MM.1S (cell line): ENCODE results near the gene OXLD1.

ENCODE experiments used
- DNase-seq: peaks from one replicate; pipeline ENCODE4 v3.0.0-alpha.2; 2015
- H2AFZ ChIP-seq: fragments of 300-600 bp; sonication (generic); 2 replicates; pipeline ENCODE4 v1.6.0; 2016; ENCODE audit warnings: antibody characterized with exemption, low read length
- H3F3A ChIP-seq: fragments of 300-600 bp; sonication (generic); 2 replicates; pipeline ENCODE4 v1.6.1; 2016; ENCODE audit warnings: mild to moderate bottlenecking, antibody characterized with exemption, low read length, moderate library complexity, mixed read lengths; ENCODE audit not compliant: insufficient read depth
- H3K27ac ChIP-seq: fragments of 300-600 bp; sonication (generic); 2 replicates; pipeline ENCODE4 v1.5.1; 2016; ENCODE audit warnings: mild to moderate bottlenecking, low read length
- H3K27me3 ChIP-seq: fragments of 300-600 bp; sonication (generic); replicated peaks from 2 replicates; pipeline ENCODE4 v1.6.0; 2016; ENCODE audit warnings: low read length; ENCODE audit not compliant: insufficient read depth
- H3K36me3 ChIP-seq: fragments of 300-600 bp; sonication (generic); replicated peaks from 2 replicates; pipeline ENCODE4 v1.6.1; 2016; ENCODE audit warnings: mild to moderate bottlenecking, low read length, mixed read lengths; ENCODE audit not compliant: insufficient read depth
- H3K4me1 ChIP-seq: fragments of 300-600 bp; sonication (generic); 2 replicates; pipeline ENCODE4 v1.6.1; 2016; ENCODE audit warnings: low read length, mixed read lengths
- H3K4me2 ChIP-seq: fragments of 300-600 bp; sonication (generic); 2 replicates; pipeline ENCODE4 v1.6.0; 2016; ENCODE audit warnings: low read depth, low read length
- H3K4me3 ChIP-seq: fragments of 300-600 bp; sonication (generic); 2 replicates; pipeline ENCODE4 v1.5.1; 2016; ENCODE audit warnings: low read length, mixed read lengths
- H3K79me2 ChIP-seq: fragments of 300-600 bp; sonication (generic); 2 replicates; pipeline ENCODE4 v1.6.1; 2016; ENCODE audit warnings: mixed run types, low read length, mixed read lengths
- H3K9ac ChIP-seq: fragments of 300-600 bp; sonication (generic); 2 replicates; pipeline ENCODE4 v1.6.1; 2016; ENCODE audit warnings: low read length, mixed read lengths
- H3K9me2 ChIP-seq: fragments of 300-600 bp; sonication (generic); replicated peaks from 2 replicates; pipeline ENCODE4 v1.6.1; 2016; ENCODE audit warnings: mild to moderate bottlenecking, low read length, mixed read lengths; ENCODE audit not compliant: insufficient read depth
- H3K9me3 ChIP-seq: fragments of 300-600 bp; sonication (generic); replicated peaks from 2 replicates; pipeline ENCODE4 v1.6.1; 2016; ENCODE audit warnings: mild to moderate bottlenecking, low read length, mixed read lengths; ENCODE audit not compliant: insufficient read depth
- H4K20me1 ChIP-seq: fragments of 300-600 bp; sonication (generic); 2 replicates; pipeline ENCODE4 v1.6.1; 2016; ENCODE audit warnings: mild to moderate bottlenecking, low read length, moderate library complexity, mixed read lengths; ENCODE audit not compliant: insufficient read depth
- EZH2 ChIP-seq: fragments of 300-600 bp; sonication (generic); optimal IDR thresholded peaks from 2 replicates; pipeline ENCODE3; 2017; ENCODE audit warnings: low read depth, mild to moderate bottlenecking, antibody characterized with exemption, low read length, mixed read lengths
- EZH2phosphoT487 ChIP-seq: fragments of 300-600 bp; sonication (generic); IDR thresholded peaks from 2 replicates; pipeline ENCODE4 v1.6.1; 2018; ENCODE audit warnings: antibody characterized with exemption, low read length
- TF ChIP-seq, protein P1 (sequence below): fragments of 300-600 bp; sonication (generic); IDR thresholded peaks from 2 replicates; pipeline ENCODE4 v1.5.1; 2016; ENCODE audit warnings: antibody characterized with exemption, low read length, mixed read lengths

The OXLD1 gene

DNA sequence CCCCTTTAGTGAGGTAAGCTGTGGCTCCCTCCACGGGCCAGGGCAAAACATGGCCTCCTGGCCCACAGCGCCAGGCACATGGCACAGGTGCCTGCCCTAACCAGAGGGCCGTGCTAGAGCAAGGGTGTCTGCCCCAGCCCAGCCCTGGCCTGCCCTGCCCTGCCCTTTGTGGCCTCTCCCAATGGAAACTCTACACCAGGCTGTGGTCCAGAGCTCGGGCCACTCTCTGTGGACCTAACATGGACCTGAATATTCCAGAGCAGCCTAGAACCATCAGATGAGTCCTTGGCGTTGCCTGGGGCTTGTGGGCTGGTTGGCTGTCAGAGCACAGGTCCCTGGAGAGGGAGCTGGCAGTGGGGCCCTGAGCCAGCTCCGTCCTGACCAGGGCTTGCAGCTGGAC lies 28.8 kb upstream of the OXLD1 start:
- Histone ChIP-seq H3K4me2 (no peak overlapping the region), H3K27me3 (no peaks in the 10 kb centered on the region), H3K4me1 (no peaks in the 10 kb centered on the region), H3K79me2 (peaks cover 35% of the 10 kb centered on the region), H3F3A (no peaks in the 10 kb centered on the region), H4K20me1 (no peaks in the 10 kb centered on the region), H3K9ac (no peak overlapping the region), H3K36me3 (peaks cover 4% of the 10 kb centered on the region; the same call in 1 of the 2 replicates), H3K9me2 (no peaks in the 10 kb centered on the region), H3K4me3 (no peak overlapping the region), H2AFZ (no peak overlapping the region), H3K27ac (no peak overlapping the region), H3K9me3 (no peaks in the 10 kb centered on the region)
- DNase-seq, result no peak
- TF ChIP-seq, protein P1, sequence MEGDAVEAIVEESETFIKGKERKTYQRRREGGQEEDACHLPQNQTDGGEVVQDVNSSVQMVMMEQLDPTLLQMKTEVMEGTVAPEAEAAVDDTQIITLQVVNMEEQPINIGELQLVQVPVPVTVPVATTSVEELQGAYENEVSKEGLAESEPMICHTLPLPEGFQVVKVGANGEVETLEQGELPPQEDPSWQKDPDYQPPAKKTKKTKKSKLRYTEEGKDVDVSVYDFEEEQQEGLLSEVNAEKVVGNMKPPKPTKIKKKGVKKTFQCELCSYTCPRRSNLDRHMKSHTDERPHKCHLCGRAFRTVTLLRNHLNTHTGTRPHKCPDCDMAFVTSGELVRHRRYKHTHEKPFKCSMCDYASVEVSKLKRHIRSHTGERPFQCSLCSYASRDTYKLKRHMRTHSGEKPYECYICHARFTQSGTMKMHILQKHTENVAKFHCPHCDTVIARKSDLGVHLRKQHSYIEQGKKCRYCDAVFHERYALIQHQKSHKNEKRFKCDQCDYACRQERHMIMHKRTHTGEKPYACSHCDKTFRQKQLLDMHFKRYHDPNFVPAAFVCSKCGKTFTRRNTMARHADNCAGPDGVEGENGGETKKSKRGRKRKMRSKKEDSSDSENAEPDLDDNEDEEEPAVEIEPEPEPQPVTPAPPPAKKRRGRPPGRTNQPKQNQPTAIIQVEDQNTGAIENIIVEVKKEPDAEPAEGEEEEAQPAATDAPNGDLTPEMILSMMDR, result no peak
- TF ChIP-seq EZH2 (no peak), EZH2phosphoT487 (no peak)

DNA sequence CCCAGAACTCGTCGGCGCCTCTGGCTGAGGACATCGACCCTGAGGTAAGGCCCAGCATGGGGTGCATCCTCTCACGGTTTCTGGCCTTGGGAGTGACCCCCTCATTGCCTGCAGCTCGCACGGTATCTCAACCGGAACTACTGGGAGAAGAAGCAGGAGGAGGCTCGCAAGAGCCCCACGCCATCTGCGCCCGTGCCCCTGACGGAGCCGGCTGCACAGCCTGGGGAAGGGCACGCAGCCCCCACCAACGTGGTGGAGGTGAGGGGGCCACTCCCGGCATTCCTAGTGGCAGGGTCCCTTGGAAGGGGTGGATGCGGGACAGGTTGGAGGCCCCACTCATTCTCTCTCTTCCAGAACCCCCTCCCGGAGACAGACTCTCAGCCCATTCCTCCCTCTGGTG lies 28.4 kb upstream of the OXLD1 start:
- no peak overlapping the region for H3K4me3 ChIP-seq
- no peak overlapping the region for H2AFZ ChIP-seq
- no peaks in the 10 kb centered on the region for H3F3A ChIP-seq
- H3K36me3 ChIP-seq, result peaks cover 4% of the 10 kb centered on the region; the same call in 1 of the 2 replicates
- H3K79me2 ChIP-seq, result peaks cover 38% of the 10 kb centered on the region
- no peak overlapping the region for H3K9ac ChIP-seq
- DNase-seq, result no peak
- TF ChIP-seq, protein P1, result no peak
- TF ChIP-seq EZH2, result no peak
- H3K27ac ChIP-seq, result no peak overlapping the region
- H3K9me2 ChIP-seq, result no peaks in the 10 kb centered on the region
- H4K20me1 ChIP-seq, result no peaks in the 10 kb centered on the region
- no peaks in the 10 kb centered on the region for H3K27me3 ChIP-seq
- H3K4me2 ChIP-seq, result no peak overlapping the region
- H3K4me1 ChIP-seq, result no peaks in the 10 kb centered on the region
- H3K9me3 ChIP-seq, result no peaks in the 10 kb centered on the region

DNA sequence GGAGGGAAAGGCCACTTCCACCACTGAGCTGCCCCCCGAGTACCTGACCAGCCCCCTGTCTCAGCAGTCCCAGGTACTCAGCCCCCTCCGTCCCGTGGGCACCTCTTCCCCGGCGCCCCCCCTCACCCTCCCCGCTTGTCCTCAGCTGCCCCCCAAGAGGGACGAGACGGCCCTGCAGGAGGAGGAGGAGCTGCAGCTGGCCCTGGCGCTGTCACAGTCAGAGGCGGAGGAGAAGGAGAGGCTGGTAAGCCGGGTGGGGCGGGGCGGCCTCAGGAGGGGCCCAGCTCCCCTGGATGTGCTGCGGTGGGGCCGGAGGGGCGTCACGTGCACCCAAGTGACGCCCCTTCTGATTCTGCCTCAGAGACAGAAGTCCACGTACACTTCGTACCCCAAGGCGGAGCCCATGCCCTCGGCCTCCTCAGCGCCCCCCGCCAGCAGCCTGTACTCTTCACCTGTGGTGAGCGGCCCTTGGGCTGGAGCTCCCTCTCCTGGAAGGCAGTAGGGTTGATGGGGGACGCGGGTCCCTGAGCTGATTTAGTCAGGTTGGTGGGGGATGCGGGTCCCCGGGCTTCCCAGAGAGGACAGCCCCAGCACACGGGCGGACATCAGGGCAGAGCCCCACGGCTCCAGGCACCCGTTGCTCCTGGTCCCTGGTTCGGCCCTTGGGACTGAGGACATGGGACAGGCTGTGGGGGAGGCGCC lies 27.3 kb upstream of the OXLD1 start:
- Histone ChIP-seq H3K9me3 (no peaks in the 10 kb centered on the region), H4K20me1 (no peaks in the 10 kb centered on the region), H3K4me1 (no peaks in the 10 kb centered on the region), H3K79me2 (peaks cover 40% of the 10 kb centered on the region), H3K36me3 (peaks cover 4% of the 10 kb centered on the region; the same call in 1 of the 2 replicates), H3K9me2 (no peaks in the 10 kb centered on the region), H3K27me3 (no peaks in the 10 kb centered on the region), H2AFZ (no peak overlapping the region), H3K9ac (no peak overlapping the region), H3K4me3 (no peak overlapping the region), H3K27ac (no peak overlapping the region), H3K4me2 (no peak overlapping the region), H3F3A (no peaks in the 10 kb centered on the region)
- TF ChIP-seq, protein P1, result no peak
- TF ChIP-seq EZH2phosphoT487 (no peak), EZH2 (no peak)
- DNase-seq, result no peak
